Upper lobe of right lung (tissue), 1 donor: Measurements from ENCODE around the gene PLAC9. TPM values are rescaled to one million over a fixed set of nuclear protein-coding genes. Genes with fewer than 3 reads are reported as not detected.

Experiments
- ATAC-seq: fragments of 200-7000 bp; cut with Tn5 transposase; one replicate; pipeline ENCODE4 v1.9.1; 2020; ENCODE audit warnings: mild to moderate bottlenecking, moderate library complexity
- DNase-seq: peaks from one replicate; pipeline ENCODE4 v3.0.0-alpha.2; 2020
- H3K27ac ChIP-seq: fragments of 200-600 bp; one replicate; pipeline ENCODE4 v1.8.0; 2022
- H3K27me3 ChIP-seq: fragments of 200-600 bp; one replicate; pipeline ENCODE4 v1.8.0; 2022; ENCODE audit warnings: mild to moderate bottlenecking
- H3K36me3 ChIP-seq: fragments of 200-600 bp; one replicate; pipeline ENCODE4 v1.8.0; 2022
- H3K4me1 ChIP-seq: fragments of 200-600 bp; one replicate; pipeline ENCODE4 v1.8.0; 2022
- H3K4me3 ChIP-seq: fragments of 200-600 bp; one replicate; pipeline ENCODE4 v1.8.0; 2022; ENCODE audit warnings: mild to moderate bottlenecking
- H3K9me3 ChIP-seq: fragments of 200-600 bp; one replicate; pipeline ENCODE4 v1.8.0; 2022
- intact Hi-C: fragments of 100-400 bp; cut with DNase I; formaldehyde crosslinking; loops from one replicate; pipeline ENCODE4 v1.11.0; 2022
- total RNA-seq: library from RNA; stranded (reverse); fragmentation: NEBNext Ultra II Directional; extraction: Animal tissue kit (Norgen Biotek cat#: 25700); gene quantifications from one replicate; pipeline ENCODE4 v1.2.1, GENCODE V29; 2021
- TF ChIP-seq, protein P1 (sequence below): fragments of 200-600 bp; IDR thresholded peaks from one replicate; pipeline ENCODE4 v1.8.0; 2022; ENCODE audit warnings: antibody characterized with exemption
- donor health status: DM: no; HTN: yes; CAD: no; lungs with severe emphysema.

PLAC9 gene
- total RNA-seq, 1 donor from 2014 or later: 24.1 TPM

DNA sequence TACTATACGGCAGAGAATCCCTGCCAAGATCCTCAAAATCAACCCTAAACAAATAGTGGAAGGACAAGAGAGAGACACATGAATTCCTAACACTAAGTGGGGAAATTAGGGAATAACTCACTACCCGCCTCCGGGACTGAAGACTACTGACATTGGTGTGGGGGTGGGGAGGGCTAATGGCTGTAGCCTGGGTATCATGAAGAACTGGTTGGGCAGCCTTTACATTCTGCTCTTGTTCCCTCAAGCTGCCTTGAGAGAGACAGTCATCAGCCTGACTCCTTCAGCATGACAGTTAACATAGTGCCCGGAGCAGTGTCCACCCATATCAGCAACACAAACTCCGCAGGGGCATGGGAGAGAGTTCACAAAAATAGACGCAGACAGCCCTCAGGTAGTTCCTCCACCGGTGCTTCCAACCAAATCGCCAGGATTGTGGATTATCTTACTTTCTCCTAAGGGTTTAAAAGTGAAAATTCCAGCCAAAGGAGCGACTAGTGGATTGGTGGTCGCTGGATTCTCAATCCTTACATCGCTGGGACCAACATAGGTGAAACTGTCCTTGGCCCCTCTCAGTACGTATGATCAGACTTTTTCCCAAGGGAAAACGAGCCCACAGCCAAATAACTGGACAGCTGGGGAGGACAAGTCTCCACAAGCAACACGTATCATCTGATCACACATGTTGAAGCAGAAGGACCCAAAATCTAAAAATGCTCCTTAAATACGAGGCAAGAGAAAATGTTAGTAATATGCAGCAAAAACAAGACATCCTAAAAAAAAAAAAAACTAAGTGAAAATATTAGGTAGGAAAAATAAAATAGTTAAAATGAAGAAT is 31.5 kb upstream of the PLAC9 start:
- intact Hi-C loops: no loop called here
- no peak for ATAC-seq
- H3K4me1 ChIP-seq: no peaks in the 10 kb centered on the region
- no peaks in the 10 kb centered on the region for H3K9me3 ChIP-seq
- no peaks in the 10 kb centered on the region for H3K27me3 ChIP-seq
- H3K4me3 ChIP-seq: no peak overlapping the region
- no peak for DNase-seq
- no peak overlapping the region for H3K27ac ChIP-seq
- H3K36me3 ChIP-seq: no peaks in the 10 kb centered on the region
- TF ChIP-seq, protein P1, sequence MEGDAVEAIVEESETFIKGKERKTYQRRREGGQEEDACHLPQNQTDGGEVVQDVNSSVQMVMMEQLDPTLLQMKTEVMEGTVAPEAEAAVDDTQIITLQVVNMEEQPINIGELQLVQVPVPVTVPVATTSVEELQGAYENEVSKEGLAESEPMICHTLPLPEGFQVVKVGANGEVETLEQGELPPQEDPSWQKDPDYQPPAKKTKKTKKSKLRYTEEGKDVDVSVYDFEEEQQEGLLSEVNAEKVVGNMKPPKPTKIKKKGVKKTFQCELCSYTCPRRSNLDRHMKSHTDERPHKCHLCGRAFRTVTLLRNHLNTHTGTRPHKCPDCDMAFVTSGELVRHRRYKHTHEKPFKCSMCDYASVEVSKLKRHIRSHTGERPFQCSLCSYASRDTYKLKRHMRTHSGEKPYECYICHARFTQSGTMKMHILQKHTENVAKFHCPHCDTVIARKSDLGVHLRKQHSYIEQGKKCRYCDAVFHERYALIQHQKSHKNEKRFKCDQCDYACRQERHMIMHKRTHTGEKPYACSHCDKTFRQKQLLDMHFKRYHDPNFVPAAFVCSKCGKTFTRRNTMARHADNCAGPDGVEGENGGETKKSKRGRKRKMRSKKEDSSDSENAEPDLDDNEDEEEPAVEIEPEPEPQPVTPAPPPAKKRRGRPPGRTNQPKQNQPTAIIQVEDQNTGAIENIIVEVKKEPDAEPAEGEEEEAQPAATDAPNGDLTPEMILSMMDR: no peak

- intact Hi-C loops: no loop called here
- no peak overlapping the region for H3K4me3 ChIP-seq
- ATAC-seq (peak; percentile 59), DNase-seq (no peak)
- H3K27ac ChIP-seq: peak overlapping the region; percentile 64
- H3K27me3 ChIP-seq: no peaks in the 10 kb centered on the region
- no peaks in the 10 kb centered on the region for H3K36me3 ChIP-seq
- TF ChIP-seq, protein P1: no peak
- no peaks in the 10 kb centered on the region for H3K4me1 ChIP-seq
- peaks cover 8% of the 10 kb centered on the region for H3K9me3 ChIP-seq
These were observed 28.2 kb upstream of the PLAC9 start for GRCh38 chr10:80104066-80104926.

GRCh38 chr10:80108576-80109239 is 23.8 kb upstream of the PLAC9 start:
- H3K9me3 ChIP-seq: peaks cover 12% of the 10 kb centered on the region
- DNase-seq (no peak), ATAC-seq (no peak)
- TF ChIP-seq, protein P1: no peak
- intact Hi-C loops: no loop called here
- no peaks in the 10 kb centered on the region for H3K27me3 ChIP-seq
- no peaks in the 10 kb centered on the region for H3K4me1 ChIP-seq
- H3K4me3 ChIP-seq: no peak overlapping the region
- H3K27ac ChIP-seq: no peak overlapping the region
- H3K36me3 ChIP-seq: no peaks in the 10 kb centered on the region

DNA sequence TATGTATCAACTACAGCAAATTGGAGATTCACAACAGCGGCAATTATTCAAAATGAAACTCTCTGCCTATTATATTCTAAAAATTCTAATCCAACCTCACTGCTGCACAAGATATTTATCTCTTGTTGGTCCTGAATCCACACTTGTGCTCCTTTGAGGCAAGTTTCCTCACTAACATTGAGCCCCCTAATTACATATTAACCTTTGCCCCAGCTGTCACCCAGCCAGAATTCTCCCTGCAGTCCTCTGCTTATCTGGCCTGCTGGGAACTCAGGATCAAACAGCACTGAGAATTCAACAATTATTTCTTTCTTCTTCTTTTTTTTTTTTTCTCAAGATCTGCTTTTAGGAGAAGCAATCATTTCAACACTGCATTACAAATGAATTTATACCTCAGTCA is 21.5 kb upstream of the PLAC9 start:
- TF ChIP-seq, protein P1: no peak
- no peaks in the 10 kb centered on the region for H3K36me3 ChIP-seq
- intact Hi-C loops: no loop called here
- no peaks in the 10 kb centered on the region for H3K4me1 ChIP-seq
- peaks cover 12% of the 10 kb centered on the region for H3K9me3 ChIP-seq
- peak overlapping the region; percentile 42 for H3K27ac ChIP-seq
- ATAC-seq (no peak), DNase-seq (no peak)
- no peaks in the 10 kb centered on the region for H3K27me3 ChIP-seq
- no peak overlapping the region for H3K4me3 ChIP-seq

GRCh38 chr10:80118669-80119068 is 13.9 kb upstream of the PLAC9 start:
- no peaks in the 10 kb centered on the region for H3K36me3 ChIP-seq
- TF ChIP-seq, protein P1: no peak
- H3K4me1 ChIP-seq: peaks cover 4% of the 10 kb centered on the region
- H3K4me3 ChIP-seq: no peak overlapping the region
- no peak overlapping the region for H3K27ac ChIP-seq
- no peak for ATAC-seq
- DNase-seq: no peak
- H3K27me3 ChIP-seq: no peaks in the 10 kb centered on the region
- intact Hi-C loops: no loop called here
- no peaks in the 10 kb centered on the region for H3K9me3 ChIP-seq
